Measurements from ENCODE around the gene CLINT1.

The CLINT1 gene

DNA sequence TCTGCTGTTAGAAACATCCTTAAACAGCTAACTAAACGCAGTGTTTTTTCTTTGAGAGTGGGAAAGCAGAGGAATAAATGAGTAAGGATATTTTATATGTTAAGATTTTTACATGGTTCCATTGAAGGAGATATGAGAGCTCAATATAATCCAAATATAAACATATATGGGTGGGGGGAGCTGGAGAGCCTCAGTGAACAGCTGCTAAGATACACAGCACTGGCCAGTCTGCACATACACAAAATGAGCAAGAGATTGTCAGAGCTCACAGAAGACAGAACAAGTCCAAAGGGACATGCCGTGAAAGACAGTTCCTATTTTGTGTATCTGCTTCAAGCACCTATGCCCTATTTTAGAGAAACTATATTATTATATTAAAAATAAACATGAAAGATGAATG lies 46.9 kb downstream of the CLINT1 start:
- Histone ChIP-seq H3K9me3 (ENCODE audit: insufficient read depth, low read length) (no peaks in the 10 kb centered on the region), H3K36me3 (replicated peaks; ENCODE audit: low read depth, low read length) (peaks cover 33% of the 10 kb centered on the region), H3K27ac (ENCODE audit: low read length) (no peak overlapping the region), H4K20me1 (ENCODE audit: insufficient read depth, low read length) (0 out of 2 replicates have a peak, but pooled peaks cover under 1% of the 10 kb centered on the region), H3K4me3 (ENCODE audit: low read length) (no peak overlapping the region), H3K79me2 (ENCODE audit: low read length) (peaks cover 52% of the 10 kb centered on the region), H3K4me2 (ENCODE audit: low read length) (no peak overlapping the region), H3K4me1 (ENCODE audit: low read length) (peaks cover 2% of the 10 kb centered on the region), H3K27me3 (ENCODE audit: low read depth, low read length) (no peaks in the 10 kb centered on the region), H2AFZ (ENCODE audit: low read depth, low read length) (no peak overlapping the region), H3K9ac (ENCODE audit: low read length) (no peak overlapping the region)
- TF ChIP-seq EZH2phosphoT487 (IDR thresholded peaks at IDR 0.05; ENCODE audit: low read depth), result no peak
- TF ChIP-seq, protein P1, sequence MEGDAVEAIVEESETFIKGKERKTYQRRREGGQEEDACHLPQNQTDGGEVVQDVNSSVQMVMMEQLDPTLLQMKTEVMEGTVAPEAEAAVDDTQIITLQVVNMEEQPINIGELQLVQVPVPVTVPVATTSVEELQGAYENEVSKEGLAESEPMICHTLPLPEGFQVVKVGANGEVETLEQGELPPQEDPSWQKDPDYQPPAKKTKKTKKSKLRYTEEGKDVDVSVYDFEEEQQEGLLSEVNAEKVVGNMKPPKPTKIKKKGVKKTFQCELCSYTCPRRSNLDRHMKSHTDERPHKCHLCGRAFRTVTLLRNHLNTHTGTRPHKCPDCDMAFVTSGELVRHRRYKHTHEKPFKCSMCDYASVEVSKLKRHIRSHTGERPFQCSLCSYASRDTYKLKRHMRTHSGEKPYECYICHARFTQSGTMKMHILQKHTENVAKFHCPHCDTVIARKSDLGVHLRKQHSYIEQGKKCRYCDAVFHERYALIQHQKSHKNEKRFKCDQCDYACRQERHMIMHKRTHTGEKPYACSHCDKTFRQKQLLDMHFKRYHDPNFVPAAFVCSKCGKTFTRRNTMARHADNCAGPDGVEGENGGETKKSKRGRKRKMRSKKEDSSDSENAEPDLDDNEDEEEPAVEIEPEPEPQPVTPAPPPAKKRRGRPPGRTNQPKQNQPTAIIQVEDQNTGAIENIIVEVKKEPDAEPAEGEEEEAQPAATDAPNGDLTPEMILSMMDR (IDR thresholded peaks at IDR 0.05; ENCODE audit: low read depth, low read length), result no peak

DNA sequence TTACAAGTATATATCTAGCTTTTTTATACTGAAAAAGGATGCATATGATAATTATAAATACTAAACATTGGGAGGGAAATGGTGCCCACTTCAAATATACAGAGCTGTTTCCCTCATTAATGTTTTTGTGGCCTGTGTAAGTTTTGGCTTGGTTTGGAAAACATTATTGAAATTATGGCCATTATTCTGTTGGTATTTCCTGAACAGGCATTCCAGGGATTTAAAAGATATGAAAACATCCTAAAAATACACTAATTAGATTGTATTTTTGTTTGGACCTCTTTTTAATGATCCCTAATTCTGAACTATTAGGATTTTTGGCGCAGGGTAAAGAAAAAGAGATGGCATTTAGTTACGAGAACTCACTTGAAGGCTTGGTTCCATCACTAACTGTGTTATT lies 50.9 kb downstream of the CLINT1 start:
- Histone ChIP-seq H3K9me3 (ENCODE audit: insufficient read depth, low read length) (no peaks in the 10 kb centered on the region), H3K4me3 (ENCODE audit: low read length) (no peak overlapping the region), H3K27me3 (ENCODE audit: low read depth, low read length) (no peaks in the 10 kb centered on the region), H3K79me2 (ENCODE audit: low read length) (peaks cover 25% of the 10 kb centered on the region), H3K36me3 (replicated peaks; ENCODE audit: low read depth, low read length) (peaks cover 54% of the 10 kb centered on the region), H3K9ac (ENCODE audit: low read length) (no peak overlapping the region), H3K27ac (ENCODE audit: low read length) (no peak overlapping the region), H2AFZ (ENCODE audit: low read depth, low read length) (no peak overlapping the region), H4K20me1 (ENCODE audit: insufficient read depth, low read length) (no peaks in the 10 kb centered on the region), H3K4me1 (ENCODE audit: low read length) (no peaks in the 10 kb centered on the region), H3K4me2 (ENCODE audit: low read length) (no peak overlapping the region)
- no peak for TF ChIP-seq EZH2phosphoT487 (IDR thresholded peaks at IDR 0.05; ENCODE audit: low read depth)
- TF ChIP-seq, protein P1 (IDR thresholded peaks at IDR 0.05; ENCODE audit: low read depth, low read length), result no peak

DNA sequence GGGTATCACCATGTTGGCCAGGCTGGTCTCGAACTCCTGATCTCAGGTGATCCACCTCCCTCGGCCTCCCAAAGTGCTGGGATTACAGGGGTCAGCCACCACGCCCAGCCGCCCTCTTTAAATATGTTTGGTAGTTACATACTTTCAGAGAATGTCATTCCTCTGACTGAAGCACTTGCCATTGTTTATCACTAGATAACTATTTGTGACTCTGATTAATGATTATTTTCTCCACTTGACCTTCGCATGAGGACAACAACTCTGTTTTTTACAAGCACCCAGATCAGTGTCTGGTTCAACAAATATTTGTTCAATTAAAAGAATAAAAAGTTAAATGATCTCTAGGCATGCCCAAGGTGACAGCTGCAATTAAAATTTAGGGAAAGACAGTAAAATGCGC lies 56.2 kb downstream of the CLINT1 start:
- H2AFZ ChIP-seq (ENCODE audit: low read depth, low read length), result no peak overlapping the region
- no peaks in the 10 kb centered on the region for H3K27me3 ChIP-seq (ENCODE audit: low read depth, low read length)
- H3K4me3 ChIP-seq (ENCODE audit: low read length), result no peak overlapping the region
- TF ChIP-seq EZH2phosphoT487 (IDR thresholded peaks at IDR 0.05; ENCODE audit: low read depth), result no peak
- TF ChIP-seq, protein P1 (IDR thresholded peaks at IDR 0.05; ENCODE audit: low read depth, low read length), result no peak
- no peaks in the 10 kb centered on the region for H4K20me1 ChIP-seq (ENCODE audit: insufficient read depth, low read length)
- H3K9me3 ChIP-seq (ENCODE audit: insufficient read depth, low read length), result no peaks in the 10 kb centered on the region
- no peak overlapping the region for H3K4me2 ChIP-seq (ENCODE audit: low read length)
- no peaks in the 10 kb centered on the region for H3K79me2 ChIP-seq (ENCODE audit: low read length)
- H3K27ac ChIP-seq (ENCODE audit: low read length), result no peak overlapping the region
- no peaks in the 10 kb centered on the region for H3K4me1 ChIP-seq (ENCODE audit: low read length)
- peaks cover 40% of the 10 kb centered on the region for H3K36me3 ChIP-seq (replicated peaks; ENCODE audit: low read depth, low read length)
- no peak overlapping the region for H3K9ac ChIP-seq (ENCODE audit: low read length)

- no peak overlapping the region for H3K9ac ChIP-seq (ENCODE audit: low read length)
- H2AFZ ChIP-seq (ENCODE audit: low read depth, low read length), result no peak overlapping the region
- no peaks in the 10 kb centered on the region for H3K9me3 ChIP-seq (ENCODE audit: insufficient read depth, low read length)
- H3K4me3 ChIP-seq (ENCODE audit: low read length), result no peak overlapping the region
- TF ChIP-seq, protein P1 (IDR thresholded peaks at IDR 0.05; ENCODE audit: low read depth, low read length), result no peak
- no peak for TF ChIP-seq EZH2phosphoT487 (IDR thresholded peaks at IDR 0.05; ENCODE audit: low read depth)
- H3K79me2 ChIP-seq (ENCODE audit: low read length), result no peaks in the 10 kb centered on the region
- no peaks in the 10 kb centered on the region for H3K27me3 ChIP-seq (ENCODE audit: low read depth, low read length)
- no peak overlapping the region for H3K27ac ChIP-seq (ENCODE audit: low read length)
- H3K36me3 ChIP-seq (replicated peaks; ENCODE audit: low read depth, low read length), result peaks cover 28% of the 10 kb centered on the region
- no peaks in the 10 kb centered on the region for H4K20me1 ChIP-seq (ENCODE audit: insufficient read depth, low read length)
- H3K4me1 ChIP-seq (ENCODE audit: low read length), result no peaks in the 10 kb centered on the region
- H3K4me2 ChIP-seq (ENCODE audit: low read length), result no peak overlapping the region
Observed at GRCh38 chr5:157800137-157800536, 58.8 kb downstream of the CLINT1 start.
